Erythroblast (primary cell): ENCODE results near the gene REPIN1.

ENCODE experiments used
- GATA1 ChIP-seq: IDR thresholded peaks from 2 replicates; pipeline ENCODE4 v1.6.1; 2011; ENCODE audit warnings: low read depth, mild to moderate bottlenecking, control low read depth, low read length, moderate library complexity
- POLR2A ChIP-seq: IDR thresholded peaks from 2 replicates; pipeline ENCODE4 v1.6.1; 2011; ENCODE audit warnings: mild to moderate bottlenecking, low read length

DNA sequence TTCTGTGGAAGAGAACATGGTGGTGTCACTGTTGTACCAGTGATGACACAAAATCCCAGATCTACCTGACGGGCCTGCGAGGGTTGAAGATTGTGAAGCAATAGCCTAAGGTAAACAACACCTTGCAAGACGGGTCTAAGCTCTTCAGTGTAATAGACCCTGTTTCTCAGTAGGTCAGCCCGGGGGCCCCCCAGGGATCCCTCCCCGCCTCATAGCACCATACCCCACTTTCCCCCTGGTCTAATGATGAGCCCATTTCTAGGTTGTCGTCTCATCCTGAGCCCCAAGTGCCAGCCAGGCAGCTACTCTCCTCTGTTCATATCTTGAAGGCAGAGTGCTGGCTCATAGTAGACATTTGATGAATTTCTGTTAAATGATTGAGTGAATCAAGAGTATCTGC is 42.7 kb upstream of the REPIN1 start:
- TF ChIP-seq POLR2A, result no peak
- TF ChIP-seq GATA1, result no peak
